ES-I3 (cell line): ENCODE measurements around the gene RILP.

Source experiments
- H3K36me3 ChIP-seq: 2 replicates; pipeline ENCODE4 v1.6.1; 2013; ENCODE audit warnings: mild to moderate bottlenecking, low read length, control low read depth, moderate library complexity; ENCODE audit not compliant: insufficient read depth
- H3K4me1 ChIP-seq: 2 replicates; pipeline ENCODE4 v1.6.1; 2013; ENCODE audit warnings: mild to moderate bottlenecking, control low read depth, low read length; ENCODE audit not compliant: insufficient read depth
- H3K9ac ChIP-seq: 2 replicates; pipeline ENCODE4 v1.6.1; 2013; ENCODE audit warnings: low read depth, mild to moderate bottlenecking, low read length, moderate library complexity
- H3K9me3 ChIP-seq: 2 replicates; pipeline ENCODE4 v1.6.1; 2013; ENCODE audit warnings: mild to moderate bottlenecking, low read length, moderate library complexity; ENCODE audit not compliant: control insufficient read depth, insufficient read depth

Gene RILP

GRCh38 chr17:1608676-1609075 is 41.0 kb downstream of the RILP start:
- Histone ChIP-seq H3K9me3 (no peaks in the 10 kb centered on the region), H3K4me1 (peaks cover 8% of the 10 kb centered on the region; the same call in 1 of the 2 replicates), H3K9ac (no peak overlapping the region), H3K36me3 (no peaks in the 10 kb centered on the region)

DNA sequence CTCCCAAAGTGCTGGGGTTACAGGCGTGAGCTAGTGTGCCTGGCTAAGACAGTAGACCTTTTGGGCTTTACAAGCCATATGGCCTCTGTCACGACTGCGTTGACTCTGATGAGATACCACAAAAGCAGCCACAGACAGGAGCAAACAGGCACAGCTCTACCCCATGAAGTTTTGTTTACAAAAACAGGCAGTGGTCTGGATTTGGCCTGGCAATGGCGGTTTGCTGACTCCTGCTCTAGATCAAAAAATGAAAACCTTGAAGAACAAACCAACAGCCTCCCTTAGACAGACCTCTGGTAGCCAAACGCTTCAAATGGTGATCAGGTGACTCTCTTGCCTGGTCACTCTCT is 41.7 kb downstream of the RILP start:
- peaks cover 8% of the 10 kb centered on the region; the same call in 1 of the 2 replicates for H3K4me1 ChIP-seq
- H3K36me3 ChIP-seq: no peaks in the 10 kb centered on the region
- no peak overlapping the region for H3K9ac ChIP-seq
- H3K9me3 ChIP-seq: no peaks in the 10 kb centered on the region

- Histone ChIP-seq H3K9me3 (no peaks in the 10 kb centered on the region), H3K36me3 (no peaks in the 10 kb centered on the region), H3K9ac (no peak overlapping the region), H3K4me1 (peaks cover 8% of the 10 kb centered on the region; the same call in 1 of the 2 replicates)
These were observed 43.2 kb downstream of the RILP start for GRCh38 chr17:1606352-1606985.

GRCh38 chr17:1605681-1606351 is 43.9 kb downstream of the RILP start:
- Histone ChIP-seq H3K9me3 (no peaks in the 10 kb centered on the region), H3K9ac (no peak overlapping the region), H3K4me1 (peaks cover 8% of the 10 kb centered on the region; the same call in 1 of the 2 replicates), H3K36me3 (no peaks in the 10 kb centered on the region)

DNA sequence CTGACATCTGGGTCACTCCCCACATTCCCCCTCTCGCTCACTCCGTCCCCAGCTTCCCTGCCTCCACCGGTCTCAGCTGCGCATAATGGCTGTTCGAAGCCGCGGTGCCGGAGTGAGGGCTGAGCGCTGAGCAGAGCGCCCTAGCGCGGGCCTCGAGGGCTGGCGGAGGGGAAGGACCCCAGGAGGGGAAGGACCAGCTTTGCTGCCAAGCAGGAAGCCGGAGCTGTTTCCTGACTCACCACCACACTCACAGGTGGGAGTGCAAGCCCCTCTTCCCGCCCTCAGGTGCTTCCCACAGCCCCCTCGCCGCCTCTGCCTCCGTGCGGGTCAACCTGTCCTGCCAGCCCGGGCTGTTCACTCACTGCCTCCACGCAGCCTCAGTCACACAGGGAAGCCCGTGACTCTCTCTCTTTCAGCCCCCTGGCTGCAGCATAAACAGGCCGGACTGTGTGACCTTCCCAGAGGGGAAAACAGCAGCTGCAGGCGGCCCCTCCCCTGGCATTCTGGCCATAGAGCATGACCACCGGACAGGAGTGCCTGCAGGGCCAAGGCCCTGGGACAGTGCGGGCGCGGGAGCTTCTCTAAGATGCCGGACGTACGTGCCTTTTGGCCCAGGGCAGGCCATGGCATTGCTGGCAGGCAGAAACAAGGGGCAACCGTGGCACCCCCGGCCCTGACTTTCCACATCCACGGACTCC is 44.7 kb downstream of the RILP start:
- H3K9me3 ChIP-seq: no peaks in the 10 kb centered on the region
- no peaks in the 10 kb centered on the region for H3K36me3 ChIP-seq
- H3K9ac ChIP-seq: no peak overlapping the region
- H3K4me1 ChIP-seq: peaks cover 8% of the 10 kb centered on the region; the same call in 1 of the 2 replicates

DNA sequence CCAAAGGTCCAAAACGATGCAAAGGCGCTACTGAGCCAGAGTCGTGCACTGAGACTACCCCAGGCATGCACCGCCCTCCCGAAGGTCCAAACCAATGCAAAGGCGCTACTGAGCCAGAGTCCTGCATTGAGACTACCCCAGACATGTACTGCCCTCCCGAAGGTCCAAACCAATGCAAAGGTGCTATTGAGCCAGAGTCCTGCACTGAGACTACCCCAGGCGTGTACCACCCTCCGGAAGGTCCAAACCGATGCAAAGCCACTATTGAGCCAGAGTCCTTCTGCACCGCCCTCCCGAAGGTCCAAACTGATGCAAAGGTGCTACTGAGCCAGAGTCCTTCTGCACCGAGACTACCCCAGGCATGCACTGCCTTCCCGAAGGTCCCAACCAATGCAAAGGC is 48.1 kb downstream of the RILP start:
- no peaks in the 10 kb centered on the region for H3K9me3 ChIP-seq
- H3K36me3 ChIP-seq: no peaks in the 10 kb centered on the region
- H3K4me1 ChIP-seq: peaks cover 8% of the 10 kb centered on the region; the same call in 1 of the 2 replicates
- H3K9ac ChIP-seq: no peak overlapping the region

DNA sequence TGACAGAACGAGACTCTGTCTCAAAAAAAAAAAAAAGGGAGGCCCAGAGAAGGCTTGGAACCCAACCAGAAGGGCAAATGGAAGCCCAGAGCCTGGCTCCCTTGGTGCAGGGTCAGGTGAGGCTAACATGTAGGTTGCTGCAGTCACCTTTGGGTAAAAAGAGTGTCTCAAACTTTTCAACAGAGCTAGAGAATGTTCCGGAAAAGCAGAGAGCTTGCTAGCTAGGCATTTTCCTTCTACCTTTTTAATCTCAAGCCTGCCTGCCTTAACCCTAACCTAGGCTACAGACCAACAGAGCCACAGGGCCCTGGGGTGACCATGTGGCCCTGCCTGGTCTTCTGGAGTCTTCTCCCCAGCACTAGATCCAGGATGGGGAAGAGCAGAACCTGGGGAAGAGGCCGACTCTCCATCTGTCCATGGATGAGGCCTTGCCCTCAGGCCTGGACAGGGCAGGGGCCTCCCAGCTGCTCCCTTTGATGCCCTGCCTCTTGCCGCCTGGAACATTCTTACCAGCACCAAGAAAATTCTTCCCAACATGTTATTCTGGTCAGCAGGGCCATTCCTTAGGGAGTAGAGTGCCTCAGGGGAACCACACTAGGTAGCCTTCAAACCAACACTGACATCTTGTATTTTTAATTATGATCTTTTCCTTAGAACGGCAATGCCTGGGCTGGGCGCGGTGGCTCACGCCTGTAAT is 51.1 kb downstream of the RILP start:
- no peaks in the 10 kb centered on the region for H3K9me3 ChIP-seq
- no peaks in the 10 kb centered on the region for H3K36me3 ChIP-seq
- H3K4me1 ChIP-seq: 0 out of 2 replicates have a peak, but pooled peaks cover under 1% of the 10 kb centered on the region
- no peak overlapping the region for H3K9ac ChIP-seq

DNA sequence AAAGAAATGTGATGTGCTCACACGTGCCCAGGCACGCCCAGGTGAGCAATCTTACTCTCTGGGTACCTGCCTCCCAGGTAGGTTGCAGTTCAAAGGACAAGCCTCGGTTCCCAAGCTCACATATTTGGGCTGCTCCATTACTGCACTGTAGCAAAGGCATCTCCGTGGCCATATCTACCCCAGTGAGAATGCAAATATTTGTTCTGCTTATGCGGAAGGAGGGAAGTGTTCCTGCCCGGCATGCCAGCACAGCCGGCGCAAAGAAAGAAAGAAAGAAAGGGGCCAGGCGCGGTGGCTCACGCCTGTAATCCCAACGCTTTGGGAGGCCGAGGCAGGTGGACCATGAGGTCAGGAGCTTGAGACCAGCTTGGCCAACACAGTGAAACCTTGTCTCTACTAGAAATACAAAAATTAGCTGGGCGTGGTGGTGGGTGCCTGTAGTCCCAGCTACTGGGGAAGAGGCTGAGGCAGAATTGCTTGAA is 51.8 kb downstream of the RILP start:
- peaks cover 7% of the 10 kb centered on the region; the same call in 1 of the 2 replicates for H3K4me1 ChIP-seq
- no peaks in the 10 kb centered on the region for H3K36me3 ChIP-seq

More for the DNA sequence above, 51.8 kb downstream of the RILP start:
- H3K9ac ChIP-seq: no peak overlapping the region
- no peaks in the 10 kb centered on the region for H3K9me3 ChIP-seq
